ENCODE measurements around the gene DUSP1.

Gene DUSP1

GRCh38 chr5:172731680-172732074 lies 39.3 kb downstream of the DUSP1 start:
- H3K4me3 ChIP-seq (ENCODE audit: insufficient read depth, low read depth, low read length, poor library complexity, severe bottlenecking): no peak overlapping the region
- no peak overlapping the region for H3K27ac ChIP-seq (ENCODE audit: insufficient read depth, low read length, poor library complexity, severe bottlenecking)
- DNase-seq: no peak

GRCh38 chr5:172730981-172731679 lies 39.9 kb downstream of the DUSP1 start:
- H3K27me3 ChIP-seq (replicated peaks; ENCODE audit: control insufficient read depth, insufficient read depth, low read length, poor library complexity, severe bottlenecking): no peaks in the 10 kb centered on the region
- no peak overlapping the region for H3K27ac ChIP-seq (ENCODE audit: insufficient read depth, low read length, poor library complexity, severe bottlenecking)
- DNase-seq: no peak
- no peak overlapping the region for H3K4me3 ChIP-seq (ENCODE audit: insufficient read depth, low read depth, low read length, poor library complexity, severe bottlenecking)
- no peaks in the 10 kb centered on the region for H3K4me1 ChIP-seq (ENCODE audit: control insufficient read depth, insufficient read depth, low read length, poor library complexity, severe bottlenecking)
- no peaks in the 10 kb centered on the region for H3K9me3 ChIP-seq (ENCODE audit: control insufficient read depth, low read length)
- H3K36me3 ChIP-seq (ENCODE audit: control insufficient read depth, insufficient read depth, low read length): no peaks in the 10 kb centered on the region

More at GRCh38 chr5:172731680-172732074, 39.3 kb downstream of the DUSP1 start:
- H3K4me1 ChIP-seq (ENCODE audit: control insufficient read depth, insufficient read depth, low read length, poor library complexity, severe bottlenecking): no peaks in the 10 kb centered on the region
- no peaks in the 10 kb centered on the region for H3K36me3 ChIP-seq (ENCODE audit: control insufficient read depth, insufficient read depth, low read length)
- H3K27me3 ChIP-seq (replicated peaks; ENCODE audit: control insufficient read depth, insufficient read depth, low read length, poor library complexity, severe bottlenecking): no peaks in the 10 kb centered on the region
- no peaks in the 10 kb centered on the region for H3K9me3 ChIP-seq (ENCODE audit: control insufficient read depth, low read length)

GRCh38 chr5:172730222-172730621 lies 40.8 kb downstream of the DUSP1 start:
- Histone ChIP-seq H3K27me3 (replicated peaks; ENCODE audit: control insufficient read depth, insufficient read depth, low read length, poor library complexity, severe bottlenecking) (no peaks in the 10 kb centered on the region), H3K36me3 (ENCODE audit: control insufficient read depth, insufficient read depth, low read length) (no peaks in the 10 kb centered on the region), H3K27ac (ENCODE audit: insufficient read depth, low read length, poor library complexity, severe bottlenecking) (no peak overlapping the region), H3K4me1 (ENCODE audit: control insufficient read depth, insufficient read depth, low read length, poor library complexity, severe bottlenecking) (no peaks in the 10 kb centered on the region), H3K9me3 (ENCODE audit: control insufficient read depth, low read length) (no peaks in the 10 kb centered on the region), H3K4me3 (ENCODE audit: insufficient read depth, low read depth, low read length, poor library complexity, severe bottlenecking) (no peak overlapping the region)
- no peak for DNase-seq

GRCh38 chr5:172729588-172729987 lies 41.4 kb downstream of the DUSP1 start:
- no peak for DNase-seq
- Histone ChIP-seq H3K27me3 (replicated peaks; ENCODE audit: control insufficient read depth, insufficient read depth, low read length, poor library complexity, severe bottlenecking) (no peaks in the 10 kb centered on the region), H3K27ac (ENCODE audit: insufficient read depth, low read length, poor library complexity, severe bottlenecking) (no peak overlapping the region), H3K36me3 (ENCODE audit: control insufficient read depth, insufficient read depth, low read length) (no peaks in the 10 kb centered on the region), H3K9me3 (ENCODE audit: control insufficient read depth, low read length) (no peaks in the 10 kb centered on the region), H3K4me3 (ENCODE audit: insufficient read depth, low read depth, low read length, poor library complexity, severe bottlenecking) (no peak overlapping the region), H3K4me1 (ENCODE audit: control insufficient read depth, insufficient read depth, low read length, poor library complexity, severe bottlenecking) (no peaks in the 10 kb centered on the region)

GRCh38 chr5:172728481-172729241 lies 42.3 kb downstream of the DUSP1 start:
- H3K27me3 ChIP-seq (replicated peaks; ENCODE audit: control insufficient read depth, insufficient read depth, low read length, poor library complexity, severe bottlenecking): no peaks in the 10 kb centered on the region
- H3K4me3 ChIP-seq (ENCODE audit: insufficient read depth, low read depth, low read length, poor library complexity, severe bottlenecking): no peak overlapping the region
- no peaks in the 10 kb centered on the region for H3K4me1 ChIP-seq (ENCODE audit: control insufficient read depth, insufficient read depth, low read length, poor library complexity, severe bottlenecking)
- H3K9me3 ChIP-seq (ENCODE audit: control insufficient read depth, low read length): no peaks in the 10 kb centered on the region
- no peak overlapping the region for H3K27ac ChIP-seq (ENCODE audit: insufficient read depth, low read length, poor library complexity, severe bottlenecking)
- no peak for DNase-seq
- H3K36me3 ChIP-seq (ENCODE audit: control insufficient read depth, insufficient read depth, low read length): no peaks in the 10 kb centered on the region

GRCh38 chr5:172727551-172727950 lies 43.4 kb downstream of the DUSP1 start:
- H3K9me3 ChIP-seq (ENCODE audit: control insufficient read depth, low read length): no peaks in the 10 kb centered on the region
- no peaks in the 10 kb centered on the region for H3K36me3 ChIP-seq (ENCODE audit: control insufficient read depth, insufficient read depth, low read length)
- H3K27me3 ChIP-seq (replicated peaks; ENCODE audit: control insufficient read depth, insufficient read depth, low read length, poor library complexity, severe bottlenecking): no peaks in the 10 kb centered on the region
- no peaks in the 10 kb centered on the region for H3K4me1 ChIP-seq (ENCODE audit: control insufficient read depth, insufficient read depth, low read length, poor library complexity, severe bottlenecking)
- no peak for DNase-seq
- no peak overlapping the region for H3K27ac ChIP-seq (ENCODE audit: insufficient read depth, low read length, poor library complexity, severe bottlenecking)
- no peak overlapping the region for H3K4me3 ChIP-seq (ENCODE audit: insufficient read depth, low read depth, low read length, poor library complexity, severe bottlenecking)

GRCh38 chr5:172726966-172727365 lies 44.0 kb downstream of the DUSP1 start:
- Histone ChIP-seq H3K36me3 (ENCODE audit: control insufficient read depth, insufficient read depth, low read length) (no peaks in the 10 kb centered on the region), H3K27me3 (replicated peaks; ENCODE audit: control insufficient read depth, insufficient read depth, low read length, poor library complexity, severe bottlenecking) (no peaks in the 10 kb centered on the region), H3K4me3 (ENCODE audit: insufficient read depth, low read depth, low read length, poor library complexity, severe bottlenecking) (no peak overlapping the region), H3K27ac (ENCODE audit: insufficient read depth, low read length, poor library complexity, severe bottlenecking) (no peak overlapping the region), H3K4me1 (ENCODE audit: control insufficient read depth, insufficient read depth, low read length, poor library complexity, severe bottlenecking) (no peaks in the 10 kb centered on the region), H3K9me3 (ENCODE audit: control insufficient read depth, low read length) (no peaks in the 10 kb centered on the region)
- DNase-seq: no peak

- Histone ChIP-seq H3K27me3 (replicated peaks; ENCODE audit: control insufficient read depth, insufficient read depth, low read length, poor library complexity, severe bottlenecking) (no peaks in the 10 kb centered on the region), H3K4me3 (ENCODE audit: insufficient read depth, low read depth, low read length, poor library complexity, severe bottlenecking) (no peak overlapping the region), H3K4me1 (ENCODE audit: control insufficient read depth, insufficient read depth, low read length, poor library complexity, severe bottlenecking) (peaks cover 4% of the 10 kb centered on the region), H3K36me3 (ENCODE audit: control insufficient read depth, insufficient read depth, low read length) (no peaks in the 10 kb centered on the region), H3K27ac (ENCODE audit: insufficient read depth, low read length, poor library complexity, severe bottlenecking) (no peak overlapping the region), H3K9me3 (ENCODE audit: control insufficient read depth, low read length) (no peaks in the 10 kb centered on the region)
- no peak for DNase-seq
Measured at GRCh38 chr5:172725785-172726184, 45.2 kb downstream of the DUSP1 start.

GRCh38 chr5:172725273-172725672 lies 45.7 kb downstream of the DUSP1 start:
- Histone ChIP-seq H3K9me3 (ENCODE audit: control insufficient read depth, low read length) (no peaks in the 10 kb centered on the region), H3K27ac (ENCODE audit: insufficient read depth, low read length, poor library complexity, severe bottlenecking) (no peak overlapping the region), H3K4me1 (ENCODE audit: control insufficient read depth, insufficient read depth, low read length, poor library complexity, severe bottlenecking) (peaks cover 4% of the 10 kb centered on the region), H3K36me3 (ENCODE audit: control insufficient read depth, insufficient read depth, low read length) (no peaks in the 10 kb centered on the region), H3K27me3 (replicated peaks; ENCODE audit: control insufficient read depth, insufficient read depth, low read length, poor library complexity, severe bottlenecking) (no peaks in the 10 kb centered on the region), H3K4me3 (ENCODE audit: insufficient read depth, low read depth, low read length, poor library complexity, severe bottlenecking) (no peak overlapping the region)
- no peak for DNase-seq
